Peyer's patch (tissue), 4 donors: ENCODE results near the gene ZNF750.

Source experiments
- CTCF ChIP-seq, 6 experiments: fragments of 450-650 bp in 4 of 6; fragments of 200-600 bp in 2 of 6; sonication (generic) in 1 of 6; IDR thresholded peaks; one replicate each; pipeline ENCODE4 v1.5.1; 2017 to 2019; ENCODE audit warnings: antibody characterized with exemption in 6 of 6, mild to moderate bottlenecking in 3 of 6, moderate library complexity in 1 of 6
- POLR2A ChIP-seq, 2 donors: fragments of 450-650 bp; IDR thresholded peaks; one replicate each; pipeline ENCODE4 v1.5.1; 2017; ENCODE audit warnings: antibody characterized with exemption in 2 of 2, mild to moderate bottlenecking in 2 of 2, moderate library complexity in 2 of 2

GRCh38 chr17:82835766-82836512 lies 3.9 kb downstream of the ZNF750 start:
- TF ChIP-seq CTCF (IDR thresholded peaks at IDR 0.05) (no peak), POLR2A (IDR thresholded peaks at IDR 0.05) (no peak)
